Mesenteric fat pad (tissue), 1 donor: Measurements from ENCODE around the gene GDPD3. TPM values are rescaled to one million over a fixed set of nuclear protein-coding genes. Genes with fewer than 3 reads are reported as not detected.
"Not testable (repeated sequence)": the region's sequence is repeated elsewhere in the genome, so short reads cannot be mapped to it uniquely, and the experiment has no call there.

Experiments used
- DNase-seq: peaks from one replicate; pipeline ENCODE4 v3.0.0-alpha.2; 2020; ENCODE audit warnings: low spot score
- total RNA-seq: library from RNA; stranded (reverse); fragmentation: NEBNext Ultra II Directional; extraction: Animal tissue kit (Norgen Biotek cat#: 25700); gene quantifications from one replicate; pipeline ENCODE4 v1.2.1, GENCODE V29; 2021
- donor health status: DM: yes; HTN: yes; CAD: no.

Gene GDPD3
- total RNA-seq, 1 donor from 2014 or later: 4.3 TPM

DNA sequence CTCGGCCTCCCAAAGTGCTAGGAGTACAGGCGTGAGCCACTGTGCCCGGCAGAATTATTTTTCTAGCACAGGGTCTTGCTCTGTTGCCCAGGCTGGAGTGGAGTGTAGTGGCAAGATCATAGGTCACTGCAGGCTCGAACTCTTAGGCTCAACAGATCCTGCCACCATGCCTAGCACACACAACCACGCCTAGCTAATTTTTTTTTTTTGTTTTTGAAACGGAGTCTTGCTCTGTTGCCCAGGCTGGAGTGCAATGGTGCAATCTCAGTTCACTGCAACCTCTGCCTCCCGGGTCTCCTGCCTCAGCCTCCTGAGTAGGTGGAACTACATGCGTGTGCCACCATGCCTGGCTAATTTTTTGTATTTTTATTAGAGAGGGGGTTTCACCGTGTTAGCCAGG lies 12.4 kb upstream of the GDPD3 start:
- not testable (repeated sequence) for DNase-seq

DNA sequence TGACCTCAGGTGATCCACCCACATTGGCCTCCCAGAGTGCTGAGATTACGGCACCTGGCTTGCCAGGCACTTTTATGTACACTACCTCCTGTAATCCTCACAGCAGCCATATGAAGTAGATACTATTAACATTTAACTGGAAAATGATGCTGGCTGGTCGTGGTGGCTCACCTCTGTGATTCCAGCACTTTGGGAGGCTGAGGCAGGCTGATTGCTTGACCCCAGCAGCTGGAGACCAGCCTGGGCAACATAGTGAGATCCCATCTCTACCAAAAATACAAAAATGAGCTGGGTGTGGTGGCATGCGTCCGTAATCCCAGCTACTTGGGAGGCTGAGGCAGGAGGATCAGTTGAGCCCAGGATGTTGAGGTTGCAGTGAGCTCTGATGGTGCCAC lies 11.6 kb upstream of the GDPD3 start:
- no peak for DNase-seq

DNA sequence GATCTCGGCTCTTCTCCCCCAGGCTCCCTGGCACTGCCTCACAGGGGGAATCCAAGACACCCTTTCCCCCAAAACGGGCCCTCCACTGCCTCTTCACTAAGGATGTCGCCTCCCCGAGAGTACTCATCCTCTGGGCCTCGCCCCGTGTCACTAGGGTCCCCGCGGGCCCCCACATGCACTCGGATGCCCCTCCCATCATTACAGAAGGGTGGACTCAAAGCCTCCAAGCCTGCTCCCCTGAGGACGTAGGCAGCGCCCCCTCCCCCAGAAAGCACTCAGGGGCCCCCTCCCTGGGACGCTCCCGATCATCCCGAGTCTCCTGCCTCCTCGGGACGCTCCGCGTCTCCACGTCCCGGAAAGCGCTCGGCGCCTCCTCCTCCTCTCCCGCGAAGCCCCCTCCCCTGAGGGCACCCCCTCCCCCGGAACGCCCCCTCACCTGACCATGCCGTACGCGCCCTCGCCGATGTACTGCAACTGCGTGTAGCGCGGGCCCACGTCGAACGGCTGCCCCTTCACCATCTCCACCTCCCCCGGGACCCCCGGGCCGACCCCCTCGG lies 9.3 kb upstream of the GDPD3 start:
- no peak for DNase-seq

DNA sequence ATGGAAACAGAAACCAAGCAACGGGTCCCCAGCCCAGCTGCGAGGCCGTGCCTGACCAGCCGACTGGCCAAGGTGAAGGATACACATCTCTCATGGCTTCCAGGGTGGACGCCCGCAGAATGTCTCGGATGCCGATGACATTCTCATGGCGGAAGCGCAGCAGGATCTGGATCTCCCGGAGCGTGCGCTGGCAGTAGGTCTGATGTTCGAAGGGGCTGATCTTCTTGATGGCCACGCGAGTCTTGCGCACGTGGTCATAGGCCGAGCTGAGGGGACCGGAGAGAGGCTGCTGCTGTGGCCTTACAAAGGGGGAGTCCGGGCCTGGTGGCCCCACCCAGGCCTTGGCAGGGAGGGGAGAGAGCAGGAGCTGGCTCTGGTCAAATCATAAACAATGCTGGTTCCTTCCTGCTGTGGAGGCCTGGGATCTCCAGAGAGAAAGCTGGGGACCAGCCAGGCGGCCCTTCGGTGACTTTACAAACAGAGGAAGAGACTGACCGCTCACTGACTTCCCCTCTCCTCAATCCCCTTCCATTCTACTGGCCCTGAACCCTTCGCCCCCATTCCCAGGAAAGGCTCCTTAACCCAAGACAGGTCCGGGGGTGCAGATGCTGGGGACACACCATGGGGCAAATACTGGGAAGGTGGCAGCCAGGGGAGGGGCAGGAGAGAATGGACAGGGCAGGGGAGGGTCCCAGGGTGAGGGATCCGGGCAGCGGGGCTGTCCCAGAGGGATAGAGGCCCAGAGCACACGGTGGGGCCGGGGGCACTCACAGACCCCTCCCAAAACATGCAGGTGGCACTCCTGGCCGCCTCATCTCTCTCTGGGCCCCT lies 8.6 kb upstream of the GDPD3 start:
- no peak for DNase-seq

DNA sequence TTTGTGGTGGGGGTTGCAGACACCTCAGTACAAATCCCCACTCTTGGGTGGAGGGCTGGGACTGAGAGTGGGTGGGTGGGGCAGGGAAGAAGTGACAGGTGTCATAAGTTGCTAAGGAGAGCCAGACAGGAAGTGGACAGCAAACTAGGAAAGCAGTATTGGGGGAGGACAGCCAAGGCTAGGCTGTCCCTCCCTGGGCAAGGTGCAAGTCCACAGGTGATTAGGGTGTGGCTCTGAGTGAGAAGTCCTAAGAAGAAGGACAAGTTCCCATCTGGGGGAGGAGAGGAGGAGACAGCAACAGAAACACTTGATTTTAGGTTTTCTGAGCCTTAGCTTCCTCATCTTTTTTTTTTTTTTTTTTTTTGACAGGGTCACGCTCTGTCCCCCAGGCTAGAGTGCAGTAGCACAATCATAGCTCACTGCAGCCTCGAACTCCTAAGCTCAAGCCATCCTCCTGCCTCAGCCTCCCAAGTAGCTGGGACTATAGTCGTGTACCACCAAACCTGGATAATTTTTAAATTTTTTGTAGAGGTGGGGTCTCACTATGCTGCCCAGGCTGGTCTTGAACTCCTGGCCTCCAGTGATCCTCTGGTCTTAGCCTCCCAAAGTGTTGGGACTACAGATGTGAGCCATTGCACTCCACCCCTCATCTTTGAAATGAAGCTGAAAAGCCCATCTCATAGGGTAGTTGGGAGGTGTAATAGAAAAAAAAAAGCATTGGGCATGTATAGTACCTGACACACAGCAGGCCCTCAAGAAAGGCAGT lies 7.2 kb upstream of the GDPD3 start:
- no peak for DNase-seq

DNA sequence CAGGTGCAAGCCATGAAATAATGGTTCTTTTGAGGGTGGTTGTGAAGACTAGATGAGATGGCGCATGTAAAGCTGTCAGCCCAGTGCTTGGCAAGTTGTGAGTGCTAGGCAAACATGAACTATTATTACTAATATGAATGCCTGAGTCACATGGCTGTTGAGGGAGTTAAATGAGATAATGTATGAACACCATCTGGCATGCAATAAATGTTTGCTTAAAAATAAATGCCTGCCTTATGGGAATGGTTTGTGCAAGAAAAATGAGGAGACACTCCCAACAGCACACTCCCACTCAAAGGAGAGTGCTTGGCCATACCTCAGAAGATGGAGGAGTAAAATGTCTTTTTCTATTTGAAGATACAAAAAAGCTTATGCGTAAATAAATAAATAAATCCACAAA lies 6.1 kb upstream of the GDPD3 start:
- no peak for DNase-seq

DNA sequence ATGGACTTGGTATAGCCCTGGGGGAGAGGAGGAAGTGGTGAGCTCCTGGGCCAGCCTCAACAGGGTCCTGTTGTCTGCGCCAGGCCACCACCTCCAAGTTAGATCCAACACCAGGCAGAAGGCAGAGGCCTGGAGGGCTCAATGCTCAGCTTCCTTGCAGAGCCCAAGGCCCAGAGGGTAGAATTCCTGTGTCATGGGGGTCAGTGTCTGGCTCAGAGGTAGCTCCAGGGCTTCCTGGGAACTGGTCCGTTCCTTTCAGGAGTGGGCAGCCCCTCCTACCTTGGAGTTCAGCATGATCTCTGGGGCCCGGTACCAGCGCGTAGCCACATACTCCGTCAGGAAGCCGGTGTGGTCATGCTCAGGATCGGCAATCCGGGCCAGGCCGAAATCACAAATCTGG lies 4.4 kb upstream of the GDPD3 start:
- no peak for DNase-seq

DNA sequence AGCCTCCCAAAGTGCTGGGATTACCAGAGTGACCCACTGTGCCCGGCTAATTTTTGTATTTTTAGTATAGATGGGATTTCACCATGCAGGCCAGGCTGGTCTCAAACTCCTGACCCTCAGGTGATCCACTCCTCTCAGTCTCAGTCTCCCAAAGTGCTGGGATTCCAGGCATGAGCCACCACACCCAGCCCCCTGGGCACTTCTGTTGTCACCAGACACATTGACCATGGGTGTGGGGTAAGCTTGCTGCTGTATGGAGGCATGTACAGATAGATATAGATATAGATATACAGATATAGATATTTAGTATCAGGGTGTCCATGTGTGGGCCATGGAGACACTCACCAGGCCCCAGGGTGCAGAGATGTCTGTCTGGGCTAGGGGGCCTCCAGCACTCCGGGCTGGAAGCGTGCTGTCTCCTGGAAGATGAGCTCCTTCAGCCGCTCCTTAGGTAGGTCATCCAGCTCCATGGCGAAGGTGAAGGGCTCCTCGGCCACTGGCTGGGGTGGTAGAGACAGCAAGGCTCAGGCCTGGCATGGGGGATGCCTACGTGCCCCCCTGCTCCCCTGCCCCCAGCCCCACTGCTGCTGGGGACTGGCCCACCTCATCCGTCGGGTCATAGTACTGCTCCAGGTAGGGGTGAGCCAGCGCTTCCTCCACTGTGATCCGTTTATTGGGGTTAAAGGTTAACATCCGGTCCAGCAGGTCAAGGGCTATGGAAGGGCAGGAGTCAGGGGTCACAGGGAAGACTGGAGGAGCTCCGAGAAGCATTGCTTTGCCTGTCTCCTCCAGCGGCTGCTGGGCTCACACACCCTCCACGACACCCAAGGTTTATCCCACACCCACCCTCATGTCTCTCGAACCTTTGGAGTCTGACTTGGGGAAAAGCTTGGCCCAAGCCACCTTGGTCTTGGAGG lies 3.2 kb upstream of the GDPD3 start:
- DNase-seq: no peak

DNA sequence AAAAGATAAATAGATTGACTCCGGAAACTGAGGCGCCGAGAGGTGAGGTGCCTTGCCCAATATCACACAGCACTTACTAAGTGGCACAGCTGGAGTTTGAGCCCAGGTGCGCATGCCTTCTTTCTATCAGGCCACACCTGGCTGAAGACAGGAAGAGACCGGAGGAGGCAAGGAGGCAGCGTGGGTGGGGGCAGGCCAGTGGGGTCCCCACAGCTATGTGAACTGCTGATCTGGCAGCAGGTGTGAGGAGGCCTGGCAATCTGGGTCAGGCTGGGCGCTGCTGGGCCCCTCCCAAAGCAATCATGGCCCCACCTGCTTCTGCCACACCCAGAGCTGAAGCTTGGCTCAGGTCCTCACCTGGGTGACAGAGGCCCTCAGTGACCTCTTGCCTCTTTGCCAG lies 1.9 kb upstream of the GDPD3 start:
- no peak for DNase-seq

DNA sequence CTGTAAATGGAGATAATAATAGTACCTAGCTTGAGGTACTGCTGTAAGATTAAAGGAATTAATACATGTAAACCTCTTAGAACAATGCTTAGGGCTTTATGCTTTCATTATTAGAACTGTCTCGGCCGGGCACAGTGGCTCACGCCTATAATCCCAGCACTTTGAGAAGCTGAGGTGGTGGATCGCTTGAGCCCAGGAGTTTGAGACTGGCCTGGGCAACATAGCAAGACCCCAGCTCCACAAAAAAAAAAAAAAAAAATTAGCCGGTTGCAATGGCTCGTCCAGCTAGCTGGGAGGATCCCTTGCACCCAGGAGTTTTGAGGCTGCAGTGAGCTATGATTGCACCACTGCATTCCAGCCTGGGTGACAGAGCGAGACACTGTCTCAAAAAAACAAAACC lies 1.5 kb upstream of the GDPD3 start:
- DNase-seq: not testable (repeated sequence)

DNA sequence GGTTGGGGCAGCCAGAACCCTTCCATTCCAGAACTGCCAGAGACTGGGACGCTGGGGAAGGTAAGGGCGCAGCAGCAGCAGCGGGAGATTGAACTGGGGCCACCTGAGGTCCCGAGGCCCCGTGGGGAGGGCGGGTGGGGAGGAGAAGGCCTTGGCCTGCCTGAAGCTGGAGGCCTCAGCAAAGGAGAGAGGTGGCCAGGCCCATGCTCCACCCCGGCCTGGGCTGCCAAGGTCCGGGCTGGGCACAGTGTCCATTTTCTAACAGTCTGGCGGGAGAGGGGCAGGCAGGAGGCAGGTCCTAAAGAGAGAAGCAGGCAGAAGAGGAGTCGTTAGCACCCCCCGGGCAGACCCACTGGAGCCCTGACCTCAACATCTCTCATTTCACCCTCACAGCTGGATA lies 1.1 kb upstream of the GDPD3 start:
- DNase-seq: no peak

DNA sequence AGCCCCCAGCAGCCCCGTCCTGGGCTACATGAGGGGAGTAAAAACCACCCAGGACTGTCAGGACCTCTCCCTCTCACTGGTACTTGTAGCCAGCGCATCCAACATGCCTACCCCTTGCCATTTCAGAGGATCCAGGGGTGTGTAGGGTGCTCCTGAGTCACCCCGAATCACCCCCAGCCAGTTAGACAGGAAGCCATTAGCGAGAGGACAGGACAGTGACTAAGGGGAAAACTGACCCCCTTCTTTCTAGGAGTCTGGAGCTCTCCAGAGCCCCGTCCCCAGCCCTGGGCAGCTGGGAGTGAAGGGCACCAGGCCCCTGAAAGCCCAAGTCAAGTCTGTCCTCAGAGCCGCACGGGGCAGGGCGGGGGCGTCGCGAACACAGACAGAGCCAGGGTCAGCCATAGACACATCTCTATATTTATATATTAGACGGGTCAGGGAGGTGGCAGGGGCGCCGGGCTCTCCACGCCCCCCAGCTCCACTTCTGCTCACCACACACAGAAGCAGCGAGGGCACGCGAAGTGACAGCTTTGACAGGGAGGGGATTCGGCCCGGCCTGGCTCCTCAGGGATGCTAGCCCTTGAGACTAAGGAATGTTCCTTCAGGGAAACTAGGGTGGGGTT lies 485 bp upstream of the GDPD3 start:
- DNase-seq: no peak

DNA sequence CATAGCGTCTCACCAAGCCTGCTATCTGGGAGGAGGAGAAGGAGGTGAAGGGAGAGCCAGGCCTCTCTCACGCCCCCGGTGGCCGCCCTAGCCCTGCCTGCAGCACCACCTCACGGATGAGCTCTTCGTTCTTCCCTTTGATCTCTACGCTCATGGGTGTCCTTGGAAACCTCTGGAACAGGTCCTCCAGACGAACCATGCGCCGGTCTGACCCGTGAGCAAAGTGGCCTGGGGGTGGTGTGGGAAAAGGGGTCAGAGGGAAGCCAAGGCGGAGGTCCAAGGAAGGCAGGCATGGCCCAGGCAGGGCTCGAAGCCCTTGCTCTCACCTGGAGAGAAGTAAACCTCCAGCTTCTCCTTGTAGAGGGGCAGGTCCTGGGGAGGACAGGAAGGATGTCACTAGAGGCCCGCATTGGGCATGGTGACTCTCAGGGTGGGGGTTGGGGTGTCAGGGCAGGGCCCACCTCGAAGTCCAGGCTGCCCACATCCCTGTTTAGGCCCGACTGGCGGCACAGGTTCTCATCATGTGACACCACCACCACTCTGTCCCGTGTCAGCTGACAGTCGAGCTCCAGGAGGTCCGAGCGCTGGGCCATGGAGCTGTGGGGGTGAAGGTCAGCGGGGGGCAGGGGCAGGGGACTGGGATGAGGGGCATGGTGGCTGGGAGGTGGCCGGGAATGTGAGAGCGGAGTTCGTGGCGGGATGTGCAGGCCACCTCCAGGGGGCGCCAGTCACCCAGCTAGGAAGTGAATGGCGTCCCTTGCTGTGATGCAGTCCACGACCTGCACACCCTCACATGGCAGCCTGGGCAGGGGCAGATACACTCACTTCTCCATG lies 923 bp downstream of the GDPD3 start:
- no peak for DNase-seq

DNA sequence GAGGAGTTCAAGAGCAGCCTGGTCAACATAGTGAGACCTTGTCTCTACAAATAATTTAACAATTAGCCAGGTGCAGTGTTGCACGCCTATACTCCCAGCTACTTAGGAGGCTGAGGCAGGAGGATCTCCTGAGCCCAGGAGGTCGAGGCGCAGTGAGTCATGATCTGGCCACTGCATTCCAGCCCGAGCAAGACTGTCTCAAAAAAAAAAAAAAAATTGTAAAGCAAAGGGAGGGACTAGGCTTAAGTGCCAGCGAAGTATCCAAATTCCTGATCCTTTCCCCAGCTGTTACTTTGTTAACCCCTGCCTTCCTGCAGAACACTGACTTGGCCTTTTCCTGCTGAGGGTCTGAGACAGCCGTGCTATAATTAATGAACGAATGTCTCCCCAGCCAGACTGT lies 2.7 kb downstream of the GDPD3 start:
- DNase-seq: no peak

DNA sequence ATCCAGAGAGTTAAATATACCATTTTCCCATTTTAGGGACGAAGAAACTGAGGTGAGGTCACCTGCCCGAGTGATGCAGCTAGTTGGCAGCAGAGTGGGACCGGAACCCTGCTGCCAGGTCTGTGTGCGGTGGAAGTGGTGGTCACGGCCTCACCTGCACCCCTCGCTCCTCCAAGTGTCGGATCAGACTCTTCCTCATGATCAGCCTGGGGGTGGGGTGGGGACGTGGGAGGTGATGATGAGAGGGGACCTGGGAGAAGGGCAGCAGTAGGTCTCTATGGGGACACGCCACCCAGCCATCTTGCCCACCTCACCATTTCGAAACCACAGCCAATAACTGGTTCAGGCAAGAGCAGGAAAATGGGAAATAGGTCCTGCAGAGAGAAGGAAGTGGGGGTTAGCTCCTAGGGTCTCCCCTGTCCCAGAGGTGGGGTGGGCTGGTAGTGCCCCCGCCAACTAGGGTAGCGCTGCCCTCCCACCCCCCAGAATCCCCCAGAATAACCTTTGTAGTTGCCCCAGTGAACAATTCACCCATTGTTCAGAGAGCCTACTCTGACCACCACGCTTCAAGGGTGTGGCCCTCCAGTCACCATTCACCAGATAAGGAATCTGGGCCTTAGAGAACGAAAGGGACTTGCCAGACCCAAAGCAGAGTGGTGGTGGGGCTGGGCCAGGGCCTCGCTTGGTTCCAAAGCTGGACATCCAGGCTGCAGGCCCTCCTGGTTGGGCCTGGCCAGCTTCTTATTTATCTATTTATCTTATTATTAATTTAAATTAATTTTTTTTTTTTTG lies 5.1 kb downstream of the GDPD3 start:
- DNase-seq: no peak

DNA sequence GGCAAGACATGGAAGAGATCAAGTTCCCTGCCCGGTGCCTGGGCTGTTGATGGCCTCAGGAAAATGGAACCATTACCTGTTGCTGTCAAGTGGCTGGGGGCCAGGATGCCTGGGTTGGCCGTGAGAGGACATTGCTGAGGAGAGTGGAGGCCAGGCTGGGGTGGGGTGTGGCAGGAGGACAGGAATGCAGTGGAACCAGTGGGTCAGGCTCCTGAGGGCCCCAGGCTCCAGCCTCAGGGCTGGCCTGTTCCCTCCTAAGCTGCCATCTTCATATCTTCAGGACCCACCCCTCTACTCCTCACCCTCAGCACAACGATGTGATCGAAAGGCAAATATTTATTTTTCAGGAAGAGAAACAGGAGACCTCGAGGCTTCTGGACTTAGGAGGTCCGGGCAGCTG lies 8.8 kb downstream of the GDPD3 start:
- DNase-seq: no peak

DNA sequence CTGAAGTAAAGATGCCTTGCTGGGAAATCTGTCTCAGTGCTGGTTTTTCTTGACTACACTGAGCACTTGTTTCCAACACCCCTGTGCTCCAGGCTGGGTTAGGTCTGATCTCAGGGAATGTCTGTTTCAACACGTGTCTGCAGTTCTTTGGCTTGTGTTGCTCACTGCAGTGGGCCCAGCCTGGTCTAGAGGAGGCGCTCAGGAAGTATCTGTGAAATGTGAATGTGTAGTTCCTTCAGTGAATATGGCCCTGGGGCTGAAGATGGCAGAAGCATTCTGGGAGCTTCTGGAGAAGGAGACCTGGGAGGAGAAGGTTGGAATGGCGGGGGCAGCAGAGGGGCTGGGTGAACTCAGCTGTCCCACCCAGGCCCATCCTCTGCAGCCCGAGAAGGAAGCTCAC lies 9.2 kb downstream of the GDPD3 start:
- DNase-seq: no peak

DNA sequence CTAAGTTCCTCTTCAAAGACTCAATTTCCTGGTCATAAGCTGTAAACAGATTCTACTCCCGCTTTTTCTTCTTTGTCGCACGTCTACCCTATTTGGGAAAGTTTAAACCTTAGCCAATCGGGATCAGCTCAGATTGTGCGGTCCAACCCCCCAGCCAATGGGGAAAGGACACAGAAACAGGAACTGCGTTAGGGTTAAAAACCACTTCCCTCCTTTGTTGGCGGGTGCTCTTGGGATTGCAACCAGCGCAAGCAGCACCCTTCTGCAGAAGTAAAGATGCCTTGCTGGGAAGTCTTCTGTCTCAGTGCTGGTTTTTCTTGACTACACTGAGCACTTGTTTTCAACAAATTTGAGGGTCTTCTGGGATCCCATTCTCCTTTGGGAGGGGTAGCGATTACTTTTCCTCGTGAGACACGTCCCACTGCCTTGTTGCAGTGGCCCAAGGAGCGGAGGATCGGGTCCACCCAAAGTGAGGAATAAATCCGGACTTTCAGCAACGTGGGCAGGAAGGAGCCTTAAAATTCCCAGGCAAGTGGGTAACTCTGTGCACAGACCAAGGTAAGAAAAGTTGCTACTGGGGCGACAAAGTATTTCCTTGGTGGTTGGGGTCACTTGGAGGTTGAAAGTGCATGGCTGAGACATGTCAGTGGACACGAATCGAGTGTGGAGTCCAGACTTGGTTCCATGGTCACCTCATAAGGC lies 16.3 kb downstream of the GDPD3 start:
- DNase-seq: no peak
